GM23248 (cell line): ENCODE data around the gene KCNG4. TPM values are rescaled to one million over a fixed set of nuclear protein-coding genes. Genes with fewer than 3 reads are reported as not detected.

ENCODE experiments used
- DNase-seq: peaks from one replicate; pipeline ENCODE4 v3.0.0-alpha.2; 2015
- H2AFZ ChIP-seq: fragments of 200-600 bp; sonication (generic); 2 replicates; pipeline ENCODE4 v1.6.1; 2016; ENCODE audit warnings: antibody characterized with exemption
- H3F3A ChIP-seq: fragments of 200-600 bp; sonication (generic); 2 replicates; pipeline ENCODE4 v1.6.1; 2016; ENCODE audit warnings: mild to moderate bottlenecking, antibody characterized with exemption, mixed run types; ENCODE audit not compliant: insufficient read depth
- H3K27ac ChIP-seq: fragments of 200-600 bp; sonication (generic); 2 replicates; pipeline ENCODE4 v1.5.1; 2016; ENCODE audit warnings: mild to moderate bottlenecking
- H3K27me3 ChIP-seq: fragments of 200-600 bp; sonication (generic); replicated peaks from 2 replicates; pipeline ENCODE4 v1.6.1; 2016; ENCODE audit warnings: mild to moderate bottlenecking; ENCODE audit not compliant: insufficient read depth
- H3K36me3 ChIP-seq: fragments of 200-600 bp; sonication (generic); 2 replicates; pipeline ENCODE4 v1.6.1; 2016; ENCODE audit warnings: low read depth, mild to moderate bottlenecking
- H3K4me1 ChIP-seq: fragments of 200-600 bp; sonication (generic); 2 replicates; pipeline ENCODE4 v1.6.1; 2016; ENCODE audit warnings: mild to moderate bottlenecking; ENCODE audit not compliant: insufficient read depth
- H3K4me2 ChIP-seq: fragments of 200-600 bp; sonication (generic); one replicate; pipeline ENCODE4 v1.6.1; 2016; ENCODE audit warnings: mild to moderate bottlenecking; ENCODE audit not compliant: unreplicated experiment
- H3K4me3 ChIP-seq: fragments of 200-600 bp; sonication (generic); 2 replicates; pipeline ENCODE4 v1.5.1; 2016; ENCODE audit warnings: mild to moderate bottlenecking
- H3K79me2 ChIP-seq: fragments of 200-600 bp; sonication (generic); 2 replicates; pipeline ENCODE4 v1.6.1; 2016; ENCODE audit warnings: mild to moderate bottlenecking; ENCODE audit not compliant: insufficient read depth
- H3K9ac ChIP-seq: fragments of 200-600 bp; sonication (generic); 2 replicates; pipeline ENCODE4 v1.6.1; 2016; ENCODE audit warnings: mild to moderate bottlenecking
- H3K9me2 ChIP-seq: fragments of 200-600 bp; sonication (generic); 2 replicates; pipeline ENCODE4 v1.6.1; 2016; ENCODE audit warnings: mixed run types, mild to moderate bottlenecking, moderate library complexity; ENCODE audit not compliant: insufficient read depth
- H3K9me3 ChIP-seq: fragments of 200-600 bp; sonication (generic); one replicate; pipeline ENCODE4 v1.6.1; 2017; ENCODE audit warnings: low read depth
- H4K20me1 ChIP-seq: fragments of 200-600 bp; sonication (generic); 2 replicates; pipeline ENCODE4 v1.6.0; 2016; ENCODE audit not compliant: insufficient read depth
- EZH2 ChIP-seq: fragments of 200-600 bp; sonication (generic); IDR thresholded peaks from 2 replicates; pipeline ENCODE4 v1.6.1; 2018; ENCODE audit warnings: antibody characterized with exemption, mild to moderate bottlenecking; ENCODE audit not compliant: insufficient read depth, poor library complexity, severe bottlenecking
- EZH2phosphoT487 ChIP-seq: fragments of 200-600 bp; sonication (generic); IDR thresholded peaks from 2 replicates; pipeline ENCODE4 v1.6.1; 2018; ENCODE audit warnings: antibody characterized with exemption, moderate library complexity, mild to moderate bottlenecking, low read depth; ENCODE audit not compliant: insufficient read depth
- WGBS, 2 experiments: methylation state at CpG; one replicate each; pipeline ENCODE4 v1.1.6; 2015 to 2017; ENCODE audit warnings: low lambda C conversion rate in 2 of 2, low coverage in 1 of 2; ENCODE audit errors: missing lambda C conversion rate in 2 of 2; 5-methylcytosine and 5-hydroxymethylcytosine counted together
- in situ Hi-C: fragments of 300-500 bp; cut with MboI; formaldehyde crosslinking; loops from 2 replicates; pipeline ENCODE4 v1.15.0; 2020
- polyA plus RNA-seq: library from polyadenylated mRNA; unstranded; fragments of >200 nt; fragmentation: Nextera tagmentation; extraction: Ambion mirVana; gene quantifications from 2 replicates; pipeline ENCODE4 v1.2.1, GENCODE V29; 2016
- total RNA-seq: library from RNA; depleted of rRNA; stranded (reverse); fragments of >200 nt; shearing (Covaris generic); gene quantifications from 2 replicates; pipeline ENCODE4 v1.2.3, GENCODE V29; 2014

The KCNG4 gene
- total and polyA plus RNA-seq, 2 experiments from 2014 or later: not detected

DNA sequence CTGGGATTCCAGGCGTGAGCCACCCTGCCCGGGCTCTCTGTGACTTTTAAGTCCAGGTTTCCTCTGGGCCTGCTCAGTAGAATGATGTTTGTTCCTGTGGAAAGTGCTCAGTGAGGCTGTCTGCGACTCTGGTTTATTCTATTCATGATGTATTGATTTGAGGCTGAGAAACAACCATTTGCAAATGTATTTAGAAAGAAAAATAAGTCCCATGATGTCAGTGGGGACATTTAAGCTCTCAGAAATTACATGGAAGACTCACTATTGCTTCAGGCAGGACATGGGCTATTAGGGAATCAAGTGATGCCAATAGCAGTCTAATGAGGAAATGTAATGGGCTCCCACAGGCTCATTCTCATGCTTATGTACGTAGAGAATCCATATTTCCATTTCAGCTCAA, 22.2 kb upstream of the KCNG4 start:
- Histone ChIP-seq H2AFZ (no peak overlapping the region), H3K4me1 (no peaks in the 10 kb centered on the region), H3K27ac (no peak overlapping the region), H3K36me3 (no peaks in the 10 kb centered on the region), H3K79me2 (no peaks in the 10 kb centered on the region), H3K9me2 (no peaks in the 10 kb centered on the region), H3K9ac (no peak overlapping the region), H3K4me2 (no peak overlapping the region), H3K27me3 (peaks cover 13% of the 10 kb centered on the region), H3K4me3 (no peak overlapping the region), H3K9me3 (no peaks in the 10 kb centered on the region), H3F3A (no peaks in the 10 kb centered on the region), H4K20me1 (no peaks in the 10 kb centered on the region)
- TF ChIP-seq EZH2 (no peak), EZH2phosphoT487 (no peak)
- WGBS, 2 experiments: 39 to 48% methylated on average over 4 of the region's 4 CpGs
- no peak for DNase-seq
- in situ Hi-C loops: no loop called here

- H4K20me1 ChIP-seq: no peaks in the 10 kb centered on the region
- TF ChIP-seq EZH2phosphoT487 (no peak), EZH2 (no peak)
Measured at GRCh38 chr16:84260766-84261554, 21.1 kb upstream of the KCNG4 start.

DNA sequence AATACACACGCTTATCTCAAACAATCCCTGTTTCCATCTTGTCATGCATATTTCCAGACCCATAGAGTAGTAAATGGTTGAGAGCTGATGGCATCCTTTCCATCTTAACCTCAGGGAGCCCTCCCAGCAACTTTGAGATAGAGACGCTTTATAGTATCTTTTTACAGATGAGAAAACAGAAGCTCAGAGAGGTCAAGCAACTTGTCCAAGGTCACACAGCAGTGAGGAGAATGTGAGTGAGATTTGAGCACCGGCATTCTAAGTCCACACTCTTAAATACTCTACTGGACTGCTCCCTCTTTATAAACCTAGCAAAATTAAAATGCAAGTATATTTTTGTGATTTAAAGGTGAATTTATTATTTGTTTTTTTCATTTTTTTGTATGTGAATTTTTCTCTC, 19.9 kb upstream of the KCNG4 start:
- in situ Hi-C loops: no loop called here

More at GRCh38 chr16:84260766-84261554, 21.1 kb upstream of the KCNG4 start:
- in situ Hi-C loops: no loop called here
- H3K4me2 ChIP-seq: no peak overlapping the region
- no peak for DNase-seq
- no peak overlapping the region for H3K9ac ChIP-seq
- no peaks in the 10 kb centered on the region for H3F3A ChIP-seq
- no peaks in the 10 kb centered on the region for H3K36me3 ChIP-seq
- H3K9me2 ChIP-seq: no peaks in the 10 kb centered on the region
- H2AFZ ChIP-seq: no peak overlapping the region
- WGBS, 2 experiments: 54 to 55% methylated on average over 23 of the region's 23 CpGs
- no peaks in the 10 kb centered on the region for H3K79me2 ChIP-seq
- H3K27me3 ChIP-seq: peaks cover 24% of the 10 kb centered on the region
- no peaks in the 10 kb centered on the region for H3K9me3 ChIP-seq
- H3K4me1 ChIP-seq: no peaks in the 10 kb centered on the region
- H3K27ac ChIP-seq: no peak overlapping the region
- H3K4me3 ChIP-seq: no peak overlapping the region

DNA sequence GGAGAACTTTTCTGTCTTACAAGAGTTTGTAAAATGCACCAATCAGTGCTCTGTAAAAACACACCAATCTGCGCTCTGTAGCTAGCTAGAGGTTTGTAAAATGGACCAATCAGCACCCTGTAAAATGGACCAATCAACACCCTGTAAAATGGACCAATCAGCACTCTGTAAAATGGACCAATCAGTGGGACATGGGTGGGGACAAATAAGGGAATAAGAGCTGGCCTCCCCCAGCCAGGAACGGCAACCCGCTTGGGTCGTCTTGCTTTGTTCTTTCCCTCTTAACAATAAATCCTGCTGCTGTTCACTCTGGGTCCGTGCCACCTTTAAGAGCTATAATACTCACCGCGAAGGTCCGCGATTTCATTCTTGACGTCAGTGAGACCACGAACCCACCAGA, 18.5 kb upstream of the KCNG4 start:
- WGBS, 2 experiments: 74 to 75% methylated on average over 11 of the region's 11 CpGs
- no peak for DNase-seq
- H3K4me1 ChIP-seq: no peaks in the 10 kb centered on the region
- no peak overlapping the region for H3K9ac ChIP-seq
- H3K4me2 ChIP-seq: no peak overlapping the region
- no peaks in the 10 kb centered on the region for H3K9me2 ChIP-seq
- in situ Hi-C loops: no loop called here
- no peak overlapping the region for H2AFZ ChIP-seq
- H3K79me2 ChIP-seq: no peaks in the 10 kb centered on the region
- H3K4me3 ChIP-seq: no peak overlapping the region
- TF ChIP-seq EZH2phosphoT487 (no peak), EZH2 (no peak)
- H3K36me3 ChIP-seq: no peaks in the 10 kb centered on the region
- H4K20me1 ChIP-seq: no peaks in the 10 kb centered on the region
- H3K27me3 ChIP-seq: peaks cover 48% of the 10 kb centered on the region
- H3K27ac ChIP-seq: no peak overlapping the region
- H3K9me3 ChIP-seq: no peaks in the 10 kb centered on the region
- no peaks in the 10 kb centered on the region for H3F3A ChIP-seq

More for the DNA sequence above, 19.9 kb upstream of the KCNG4 start:
- H3K27me3 ChIP-seq: peaks cover 35% of the 10 kb centered on the region
- no peaks in the 10 kb centered on the region for H3K36me3 ChIP-seq
- DNase-seq: no peak
- H3K9ac ChIP-seq: no peak overlapping the region
- no peaks in the 10 kb centered on the region for H3K9me3 ChIP-seq
- H3K4me3 ChIP-seq: no peak overlapping the region
- no peak overlapping the region for H2AFZ ChIP-seq
- H3K4me1 ChIP-seq: no peaks in the 10 kb centered on the region
- TF ChIP-seq EZH2phosphoT487: no peak
- TF ChIP-seq EZH2: no peak
- no peak overlapping the region for H3K4me2 ChIP-seq
- no peaks in the 10 kb centered on the region for H4K20me1 ChIP-seq
- H3K27ac ChIP-seq: no peak overlapping the region
- 64 to 67% methylated on average over 3 of the region's 3 CpGs for WGBS, 2 experiments
- H3K79me2 ChIP-seq: no peaks in the 10 kb centered on the region
- H3F3A ChIP-seq: no peaks in the 10 kb centered on the region
- no peaks in the 10 kb centered on the region for H3K9me2 ChIP-seq
